Stimulated activated CD8-positive, alpha-beta memory T cell treated with anti-CD3 and anti-CD28 coated beads, Interleukin-7, amount 100 ng/mL, for 1 hour (primary cell): Measurements from ENCODE around the gene MT1B.
"Not testable (repeated sequence)": the region's sequence is repeated elsewhere in the genome, so short reads cannot be mapped to it uniquely, and the experiment has no call there.

ENCODE experiments used
- DNase-seq, 2 donors: peaks; one replicate each; pipeline ENCODE4 v3.0.0-alpha.2; 2020; ENCODE audit warnings: low read depth in 2 of 2

Gene MT1B

GRCh38 chr16:56620339-56620897, 31.3 kb upstream of the MT1B start:
- DNase-seq, result no peak

GRCh38 chr16:56621665-56622445, 29.8 kb upstream of the MT1B start:
- DNase-seq, result not testable (repeated sequence)

GRCh38 chr16:56623184-56623583, 28.5 kb upstream of the MT1B start:
- not testable (repeated sequence) for DNase-seq

GRCh38 chr16:56623637-56624036, 28.0 kb upstream of the MT1B start:
- no peak for DNase-seq

GRCh38 chr16:56625140-56625942, 26.3 kb upstream of the MT1B start, which contains the start of gene MT1E:
Gene MT1E, plus strand, starts transcription at chr16:56625781. Its CDS starts 71 bp downstream, at chr16:56625852.
- DNase-seq, result no peak

- no peak for DNase-seq
These were observed 25.6 kb upstream of the MT1B start for GRCh38 chr16:56625943-56626654.

GRCh38 chr16:56626685-56627084, 25.0 kb upstream of the MT1B start:
- DNase-seq, result no peak

- no peak for DNase-seq
These were observed 23.0 kb upstream of the MT1B start for GRCh38 chr16:56628486-56629350.

- DNase-seq, result no peak
These were observed 22.2 kb upstream of the MT1B start for GRCh38 chr16:56629531-56629930.

- no peak for DNase-seq
These were observed 21.6 kb upstream of the MT1B start for GRCh38 chr16:56630134-56630533.

- no peak for DNase-seq
These were observed 20.5 kb upstream of the MT1B start for GRCh38 chr16:56631197-56631596.

- no peak for DNase-seq
These were observed 19.9 kb upstream of the MT1B start for GRCh38 chr16:56631832-56632155.

- no peak for DNase-seq
These were observed 19.4 kb upstream of the MT1B start, which contains the start of gene MT1M for GRCh38 chr16:56632156-56632847. Gene MT1M, plus strand, starts transcription at chr16:56632659. Its CDS starts 73 bp downstream, at chr16:56632732.

- no peak for DNase-seq
These were observed 18.8 kb upstream of the MT1B start for GRCh38 chr16:56632848-56633365.

- DNase-seq, result no peak
These were observed 18.2 kb upstream of the MT1B start for GRCh38 chr16:56633535-56633934.

- DNase-seq, result no peak
These were observed 16.8 kb upstream of the MT1B start for GRCh38 chr16:56634715-56635440.

- no peak for DNase-seq
These were observed 16.2 kb upstream of the MT1B start for GRCh38 chr16:56635441-56635967.

GRCh38 chr16:56636616-56637413, 14.9 kb upstream of the MT1B start:
- no peak for DNase-seq
